ENCODE measurements around the gene PAX7.

GRCh38 chr1:18638835-18639364 lies 8.3 kb downstream of the PAX7 start:
- TF ChIP-seq CTCF (IDR thresholded peaks at IDR 0.05) = no peak
- no peak for TF ChIP-seq POLR2A (IDR thresholded peaks at IDR 0.05)

All from heart left ventricle (tissue), 13 donors.